DMS153 treated with DMSO at 0.1 percent for 48 hours (cell line): ENCODE results near the gene CAND1.

ENCODE experiments used
- DNase-seq: peaks from one replicate; lab custom pipeline; 2025; ENCODE audit not compliant: unreplicated experiment; lab: John Stamatoyannopoulos, UW

The CAND1 gene

GRCh38 chr12:67280088-67280487 is 10.9 kb downstream of the CAND1 start:
- DNase-seq, result no peak

GRCh38 chr12:67280572-67280971 is 11.4 kb downstream of the CAND1 start:
- no peak for DNase-seq

GRCh38 chr12:67284561-67284960 is 15.4 kb downstream of the CAND1 start:
- no peak for DNase-seq

GRCh38 chr12:67286257-67286656 is 17.1 kb downstream of the CAND1 start:
- no peak for DNase-seq

GRCh38 chr12:67287311-67287710 is 18.2 kb downstream of the CAND1 start:
- no peak for DNase-seq

GRCh38 chr12:67288561-67288960 is 19.4 kb downstream of the CAND1 start:
- no peak for DNase-seq

- no peak for DNase-seq
These were observed 21.2 kb downstream of the CAND1 start for GRCh38 chr12:67290378-67290777.

GRCh38 chr12:67299526-67299925 is 30.4 kb downstream of the CAND1 start:
- no peak for DNase-seq

- DNase-seq, result no peak
These were observed 30.8 kb downstream of the CAND1 start for GRCh38 chr12:67299926-67300325.

GRCh38 chr12:67302162-67302561 is 33.0 kb downstream of the CAND1 start:
- DNase-seq, result no peak

GRCh38 chr12:67305544-67305943 is 36.4 kb downstream of the CAND1 start:
- DNase-seq, result no peak

GRCh38 chr12:67306712-67307111 is 37.6 kb downstream of the CAND1 start:
- DNase-seq, result no peak

GRCh38 chr12:67315661-67316060 is 46.5 kb downstream of the CAND1 start:
- DNase-seq, result no peak

- DNase-seq, result no peak
These were observed 49.6 kb downstream of the CAND1 start for GRCh38 chr12:67318786-67319185.

- no peak for DNase-seq
These were observed 50.8 kb downstream of the CAND1 start for GRCh38 chr12:67319936-67320335.

- no peak for DNase-seq
These were observed 51.6 kb downstream of the CAND1 start for GRCh38 chr12:67320614-67321295.

- no peak for DNase-seq
These were observed 53.4 kb downstream of the CAND1 start for GRCh38 chr12:67322580-67322979.

GRCh38 chr12:67323007-67323406 is 53.8 kb downstream of the CAND1 start:
- no peak for DNase-seq

GRCh38 chr12:67326637-67327036 is 57.5 kb downstream of the CAND1 start:
- DNase-seq, result no peak

- no peak for DNase-seq
These were observed 58.3 kb downstream of the CAND1 start for GRCh38 chr12:67327466-67327865.

GRCh38 chr12:67331123-67331522 is 62.0 kb downstream of the CAND1 start:
- DNase-seq, result no peak

GRCh38 chr12:67331828-67332227 is 62.7 kb downstream of the CAND1 start:
- no peak for DNase-seq

- no peak for DNase-seq
These were observed 64.5 kb downstream of the CAND1 start for GRCh38 chr12:67333649-67334048.
